GM12878 (cell line): ENCODE results near the gene OR52A1. TPM values are rescaled to one million over a fixed set of nuclear protein-coding genes. Genes with fewer than 3 reads are reported as not detected.

ENCODE experiments used
- ATAC-seq: fragments of 200-7000 bp; cut with Tn5 transposase; 3 replicates; pipeline ENCODE4 v1.9.1; 2020; ENCODE audit warnings: mild to moderate bottlenecking, moderate library complexity
- Bru-seq: library from RNA; stranded (reverse); fragments of 400-500 nt; gene quantifications from one replicate; lab custom pipeline; 2021; lab: Mats Ljungman, UMichigan
- BruChase-seq, 2 experiments: library from RNA; stranded (reverse); fragments of 400-500 nt; gene quantifications; one replicate each; lab custom pipeline; 2021; lab: Mats Ljungman, UMichigan
- BruUV-seq: library from RNA; stranded (reverse); fragments of 400-500 nt; replicated peaks from 2 replicates; lab custom pipeline; 2021; lab: Mats Ljungman, UMichigan
- CTCF ChIA-PET: fragments of 300-600 bp; sonication (Branson Sonifier 250); formaldehyde crosslinking; extraction: SDS; loops from one replicate; lab custom pipeline; 2021; ENCODE audit warnings: inconsistent platforms; lab: Yijun Ruan, JAX
- POLR2A ChIA-PET: fragments of 350-600 bp; formaldehyde crosslinking; extraction: SDS; loops from one replicate; lab custom pipeline; 2021; ENCODE audit warnings: inconsistent platforms; lab: Charles Lee
- RAD21 ChIA-PET: fragments of 300-600 bp; sonication (Branson Sonifier 250); formaldehyde crosslinking; loops from one replicate; lab custom pipeline; 2023; ENCODE audit warnings: antibody characterized with exemption; ENCODE audit not compliant: unreplicated experiment; lab: Charles Lee
- SMC1A ChIA-PET: fragments of 300-600 bp; sonication (Branson Sonifier 250); formaldehyde crosslinking; loops from one replicate; lab custom pipeline; 2023; ENCODE audit not compliant: unreplicated experiment, uncharacterized antibody; lab: Charles Lee
- DNase-seq: peaks from one replicate; pipeline ENCODE4 v3.0.0-alpha.2; 2011; ENCODE audit warnings: low read depth, low spot score
- FAIRE-seq: peaks from 3 replicates; lab custom pipeline; 2011; peaks lifted over from hg19 to GRCh38; lab: Jason Lieb, UNC
- H2AFZ ChIP-seq: 2 replicates; pipeline ENCODE4 v1.6.0; 2011; ENCODE audit warnings: low read depth, low read length, control low read depth; ENCODE audit not compliant: control insufficient read depth
- H3K27ac ChIP-seq: 2 replicates; pipeline ENCODE4 v1.5.1; 2011; ENCODE audit warnings: control low read depth; ENCODE audit not compliant: control insufficient read depth, insufficient read depth
- H3K27me3 ChIP-seq, 2 experiments: replicated peaks in 1 of 2; 2 replicates each; pipeline versions ENCODE4 v1.6.0 to v1.6.1; 2011; ENCODE audit warnings: low read length in 1 of 2; ENCODE audit not compliant: control insufficient read depth in 2 of 2, insufficient read depth in 2 of 2
- H3K36me3 ChIP-seq, 2 experiments: 2 replicates each; pipeline ENCODE4 v1.5.1; 2011; ENCODE audit warnings: low read length in 1 of 2; ENCODE audit not compliant: control insufficient read depth in 2 of 2, insufficient read depth in 2 of 2
- H3K4me1 ChIP-seq: 2 replicates; pipeline ENCODE4 v1.6.1; 2011; ENCODE audit warnings: mild to moderate bottlenecking, low read length, moderate library complexity, mixed read lengths; ENCODE audit not compliant: control insufficient read depth, insufficient read depth
- H3K4me2 ChIP-seq: 2 replicates; pipeline ENCODE4 v1.6.0; 2011; ENCODE audit warnings: control low read depth; ENCODE audit not compliant: control insufficient read depth, insufficient read depth
- H3K4me3 ChIP-seq: fragments of 200-600 bp; sonication (generic); 2 replicates; pipeline ENCODE4 v1.5.1; 2016
- H3K79me2 ChIP-seq: 2 replicates; pipeline ENCODE4 v1.6.0; 2011; ENCODE audit warnings: low read length; ENCODE audit not compliant: control insufficient read depth, insufficient read depth
- H3K9ac ChIP-seq: 2 replicates; pipeline ENCODE4 v1.8.0; 2011; ENCODE audit warnings: low read length, control low read depth, mixed read lengths; ENCODE audit not compliant: control insufficient read depth, insufficient read depth
- H3K9me3 ChIP-seq: replicated peaks from 3 replicates; pipeline ENCODE4 v1.5.1; 2011; ENCODE audit warnings: mild to moderate bottlenecking, low read length; ENCODE audit not compliant: control insufficient read depth, insufficient read depth
- H4K20me1 ChIP-seq: 2 replicates; pipeline ENCODE4 v1.6.0; 2011; ENCODE audit not compliant: control insufficient read depth, insufficient read depth
- ATF2 ChIP-seq: IDR thresholded peaks from 2 replicates; pipeline ENCODE4 v1.6.1; 2012; ENCODE audit warnings: low read length, inconsistent platforms
- CBX3 ChIP-seq: fragments of 200-600 bp; sonication (generic); IDR thresholded peaks from 2 replicates; pipeline ENCODE4 v1.6.1; 2016; ENCODE audit warnings: low read depth, borderline replicate concordance
- CREM ChIP-seq: IDR thresholded peaks from 2 replicates; pipeline ENCODE4 v1.6.1; 2014; ENCODE audit warnings: antibody characterized with exemption, low read depth
- IKZF1 ChIP-seq: fragments of 450-650 bp; conservative IDR thresholded peaks from 2 replicates; pipeline ENCODE4 v1.6.1; 2017; ENCODE audit warnings: antibody characterized with exemption, mild to moderate bottlenecking
- MTA2 ChIP-seq: fragments of 450-650 bp; IDR thresholded peaks from 2 replicates; pipeline ENCODE4 v1.6.1; 2016; ENCODE audit warnings: low read depth, mild to moderate bottlenecking, moderate library complexity
- MXI1 ChIP-seq: fragments of 150-350 bp; IDR thresholded peaks from 2 replicates; pipeline ENCODE4 v1.6.1; 2011; ENCODE audit warnings: low read depth, mild to moderate bottlenecking, inconsistent platforms, low read length, improper control_type of control experiment
- PAX5 ChIP-seq: IDR thresholded peaks from 2 replicates; pipeline ENCODE4 v1.6.1; 2011; ENCODE audit warnings: low read depth, low read length, borderline replicate concordance
- RAD21 ChIP-seq: IDR thresholded peaks from 2 replicates; pipeline ENCODE4 v1.6.1; 2011; ENCODE audit warnings: mild to moderate bottlenecking, low read depth, low read length, moderate library complexity; ENCODE audit not compliant: insufficient read depth
- SREBF2 ChIP-seq: IDR thresholded peaks from 2 replicates; pipeline ENCODE4 v1.6.1; 2012; ENCODE audit warnings: mild to moderate bottlenecking, low read length
- ZBED1 ChIP-seq: IDR thresholded peaks from 2 replicates; pipeline ENCODE4 v1.6.1; 2016; ENCODE audit warnings: borderline replicate concordance
- ZNF217 ChIP-seq: fragments of 450-650 bp; IDR thresholded peaks from 2 replicates; pipeline ENCODE4 v1.6.1; 2017; ENCODE audit warnings: antibody characterized with exemption, mild to moderate bottlenecking
- ZSCAN29 ChIP-seq: fragments of 450-650 bp; IDR thresholded peaks from 2 replicates; pipeline ENCODE4 v1.6.1; 2017; ENCODE audit warnings: mild to moderate bottlenecking, moderate library complexity
- WGBS: methylation state at CpG from one replicate; pipeline ENCODE4 v1.1.6; 2016; ENCODE audit warnings: low lambda C conversion rate; ENCODE audit not compliant: insufficient replicate concordance, insufficient coverage; ENCODE audit errors: missing lambda C conversion rate; 5-methylcytosine and 5-hydroxymethylcytosine counted together
- in situ Hi-C: fragments of 300-500 bp; cut with MboI; formaldehyde crosslinking; loops from 9 replicates; pipeline ENCODE4 v1.14.3; 2018; ENCODE audit warnings: mixed read lengths
- intact Hi-C: fragments of 100-400 bp; cut with micrococcal nuclease; formaldehyde crosslinking; loops from one replicate; pipeline ENCODE4 v1.14.2; 2022; ENCODE audit not compliant: unreplicated experiment
- long read RNA-seq, 2 experiments: library from polyadenylated mRNA; unstranded; transcript quantifications; one replicate each; pipeline ENCODE4 v2.0.0, GENCODE V29; 2019 to 2020
- polyA minus RNA-seq, 3 experiments: library from RNA; depleted of rRNA, polyadenylated mRNA; stranded (reverse); fragments of >200 nt; gene quantifications; 2 replicates each; pipeline ENCODE4 v1.2.3, GENCODE V29; 2011
- polyA plus RNA-seq, 11 experiments: library from polyadenylated mRNA; depleted of rRNA in 4 of 11; unstranded in 6 of 11; stranded (reverse) in 5 of 11; fragments of >200 nt; fragmentation: Nextera tagmentation in 4 of 11; fragmentation: Illumina TruSeq in 1 of 11; extraction: Ambion mirVana in 4 of 11; extraction: Trizol in 1 of 11; gene quantifications; 1 replicate in 1 of 11; 2 replicates in 10 of 11; pipeline versions ENCODE4 v1.2.1 to v1.2.3, GENCODE V29; 2011 to 2016; ENCODE audit warnings: inconsistent platforms in 2 of 11, missing spikeins in 2 of 11, low read depth in 1 of 11
- total RNA-seq, 4 experiments: library from RNA; depleted of rRNA in 3 of 4; stranded (reverse); fragments of >200 nt in 3 of 4; fragmentation: Illumina TruSeq in 1 of 4; extraction: Trizol in 1 of 4; gene quantifications; 2 replicates each; pipeline versions ENCODE4 v1.2.1 to v1.2.3, GENCODE V29; 2013 to 2021
- TF ChIP-seq, protein P1 (sequence below): fragments of 450-650 bp; formaldehyde crosslinking; IDR thresholded peaks from 2 replicates; pipeline ENCODE4 v1.5.0; 2022; ENCODE audit warnings: mild to moderate bottlenecking, missing genetic modification characterization
- TF ChIP-seq, protein P2 (sequence below): IDR thresholded peaks from 2 replicates; pipeline ENCODE4 v1.6.1; 2012; ENCODE audit warnings: mild to moderate bottlenecking, low read depth, low read length

The OR52A1 gene
- total RNA-seq (2013; cell fraction: nucleolus; rRNA removed), result not detected in 2 replicates
- not detected in 2 replicates for total RNA-seq (2014; rRNA removed)
- total RNA-seq (2014; rRNA removed; fragmentation: Illumina TruSeq; extraction: Trizol), result not detected in 2 replicates
- not detected in 2 replicates for total RNA-seq (2021)
- polyA plus RNA-seq (2011; ENCODE audit: low read depth), result not detected
- polyA plus RNA-seq (2011; rRNA removed), result not detected in 2 replicates
- not detected in 2 replicates for polyA plus RNA-seq (2011; cell fraction: cytosol; rRNA removed)
- not detected in 2 replicates for polyA plus RNA-seq (2011; cell fraction: nucleus; rRNA removed)
- not detected in 2 replicates for polyA plus RNA-seq (2012)
- not detected in 2 replicates for polyA plus RNA-seq (2014; fragmentation: Illumina TruSeq; extraction: Trizol)
- not detected for polyA plus RNA-seq (2014; fragmentation: Nextera tagmentation; extraction: Ambion mirVana)
- polyA plus RNA-seq (2014; rRNA removed), result not detected in 2 replicates
- polyA plus RNA-seq (2016; fragmentation: Nextera tagmentation; extraction: Ambion mirVana), result not detected
- polyA minus RNA-seq (2011; rRNA and poly(A)+ RNA removed), result not detected in 2 replicates
- not detected in 2 replicates for polyA minus RNA-seq (2011; cell fraction: cytosol; rRNA and poly(A)+ RNA removed)
- not detected in 2 replicates for polyA minus RNA-seq (2011; cell fraction: nucleus; rRNA and poly(A)+ RNA removed)
- not detected for Bru-seq, nascent RNA
- not detected for BruChase-seq, experiment 1, labeled RNA remaining after a 6-hour chase
- BruChase-seq, experiment 2, labeled RNA remaining after a 2-hour chase, result not detected
- long read RNA-seq, experiment 1, result 0 reads
- long read RNA-seq, experiment 2, result 0 reads

DNA sequence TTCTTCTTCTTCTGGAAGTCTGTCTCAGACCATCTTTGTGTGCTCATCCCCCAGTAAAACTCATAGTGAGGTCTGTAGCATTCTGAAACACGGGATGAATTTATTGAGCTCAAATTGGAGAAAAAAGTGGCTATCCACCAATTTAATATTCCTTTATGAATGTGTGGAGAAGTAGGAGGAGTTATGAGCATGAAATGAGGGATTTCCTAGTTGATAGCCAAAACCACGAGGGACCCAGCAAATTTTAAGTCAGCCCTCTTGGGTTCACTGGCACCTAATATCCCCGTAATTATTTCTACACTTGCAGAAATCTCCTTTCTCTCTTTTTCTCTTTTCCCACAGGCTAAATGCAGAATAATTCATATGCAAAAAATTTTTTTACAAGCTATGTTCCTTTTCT is at the start of gene OR52A1:
OR52A1 (minus strand) TSS at position 101 of the 400 bp plus-strand sequence. CDS start 2,388 bp downstream, outside the sequence.
- no peaks in the 10 kb centered on the region for H3K9me3 ChIP-seq
- intact Hi-C loops (no loop called here), in situ Hi-C loops (no loop called here)
- no peaks in the 10 kb centered on the region for H3K79me2 ChIP-seq
- H3K27me3 ChIP-seq, result no peaks in the 10 kb centered on the region
- H3K36me3 ChIP-seq, result no peaks in the 10 kb centered on the region
- ATAC-seq (no peak), FAIRE-seq (no peak), DNase-seq (no peak)
- H3K4me3 ChIP-seq, result no peak within 1 kb of the TSS
- no TSS peak for BruUV-seq
- H2AFZ ChIP-seq, result no peak within 1 kb of the TSS
- RAD21 ChIA-PET, result no interaction called here
- WGBS, result 0% methylated on average over 3 of the region's 3 CpGs
- H3K4me2 ChIP-seq, result no peak within 1 kb of the TSS
- CTCF ChIA-PET, result interaction anchor here (0.9 to 1.3 kb wide), 3 partner anchors 10 to 136 kb away, joined by 3 to 5 read pairs (median 3); no protein-coding TSS in a partner anchor
- no peaks in the 10 kb centered on the region for H3K4me1 ChIP-seq
- H3K9ac ChIP-seq, result no peak within 1 kb of the TSS
- POLR2A ChIA-PET, result no interaction called here
- H3K27ac ChIP-seq, result no peak within 1 kb of the TSS
- no peaks in the 10 kb centered on the region for H4K20me1 ChIP-seq
- SMC1A ChIA-PET, result no interaction called here
- TF ChIP-seq ZNF217 (no peak), ZSCAN29 (no peak), PAX5 (no peak), ZBED1 (no peak), CREM (no peak), IKZF1 (no peak), CBX3 (no peak), MTA2 (no peak), RAD21 (no peak), SREBF2 (no peak), ATF2 (no peak), MXI1 (no peak)
- TF ChIP-seq, protein P1, sequence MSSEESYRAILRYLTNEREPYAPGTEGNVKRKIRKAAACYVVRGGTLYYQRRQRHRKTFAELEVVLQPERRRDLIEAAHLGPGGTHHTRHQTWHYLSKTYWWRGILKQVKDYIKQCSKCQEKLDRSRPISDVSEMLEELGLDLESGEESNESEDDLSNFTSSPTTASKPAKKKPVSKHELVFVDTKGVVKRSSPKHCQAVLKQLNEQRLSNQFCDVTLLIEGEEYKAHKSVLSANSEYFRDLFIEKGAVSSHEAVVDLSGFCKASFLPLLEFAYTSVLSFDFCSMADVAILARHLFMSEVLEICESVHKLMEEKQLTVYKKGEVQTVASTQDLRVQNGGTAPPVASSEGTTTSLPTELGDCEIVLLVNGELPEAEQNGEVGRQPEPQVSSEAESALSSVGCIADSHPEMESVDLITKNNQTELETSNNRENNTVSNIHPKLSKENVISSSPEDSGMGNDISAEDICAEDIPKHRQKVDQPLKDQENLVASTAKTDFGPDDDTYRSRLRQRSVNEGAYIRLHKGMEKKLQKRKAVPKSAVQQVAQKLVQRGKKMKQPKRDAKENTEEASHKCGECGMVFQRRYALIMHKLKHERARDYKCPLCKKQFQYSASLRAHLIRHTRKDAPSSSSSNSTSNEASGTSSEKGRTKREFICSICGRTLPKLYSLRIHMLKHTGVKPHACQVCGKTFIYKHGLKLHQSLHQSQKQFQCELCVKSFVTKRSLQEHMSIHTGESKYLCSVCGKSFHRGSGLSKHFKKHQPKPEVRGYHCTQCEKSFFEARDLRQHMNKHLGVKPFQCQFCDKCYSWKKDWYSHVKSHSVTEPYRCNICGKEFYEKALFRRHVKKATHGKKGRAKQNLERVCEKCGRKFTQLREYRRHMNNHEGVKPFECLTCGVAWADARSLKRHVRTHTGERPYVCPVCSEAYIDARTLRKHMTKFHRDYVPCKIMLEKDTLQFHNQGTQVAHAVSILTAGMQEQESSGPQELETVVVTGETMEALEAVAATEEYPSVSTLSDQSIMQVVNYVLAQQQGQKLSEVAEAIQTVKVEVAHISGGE (CRISPR knock-in tag), result no peak
- TF ChIP-seq, protein P2, sequence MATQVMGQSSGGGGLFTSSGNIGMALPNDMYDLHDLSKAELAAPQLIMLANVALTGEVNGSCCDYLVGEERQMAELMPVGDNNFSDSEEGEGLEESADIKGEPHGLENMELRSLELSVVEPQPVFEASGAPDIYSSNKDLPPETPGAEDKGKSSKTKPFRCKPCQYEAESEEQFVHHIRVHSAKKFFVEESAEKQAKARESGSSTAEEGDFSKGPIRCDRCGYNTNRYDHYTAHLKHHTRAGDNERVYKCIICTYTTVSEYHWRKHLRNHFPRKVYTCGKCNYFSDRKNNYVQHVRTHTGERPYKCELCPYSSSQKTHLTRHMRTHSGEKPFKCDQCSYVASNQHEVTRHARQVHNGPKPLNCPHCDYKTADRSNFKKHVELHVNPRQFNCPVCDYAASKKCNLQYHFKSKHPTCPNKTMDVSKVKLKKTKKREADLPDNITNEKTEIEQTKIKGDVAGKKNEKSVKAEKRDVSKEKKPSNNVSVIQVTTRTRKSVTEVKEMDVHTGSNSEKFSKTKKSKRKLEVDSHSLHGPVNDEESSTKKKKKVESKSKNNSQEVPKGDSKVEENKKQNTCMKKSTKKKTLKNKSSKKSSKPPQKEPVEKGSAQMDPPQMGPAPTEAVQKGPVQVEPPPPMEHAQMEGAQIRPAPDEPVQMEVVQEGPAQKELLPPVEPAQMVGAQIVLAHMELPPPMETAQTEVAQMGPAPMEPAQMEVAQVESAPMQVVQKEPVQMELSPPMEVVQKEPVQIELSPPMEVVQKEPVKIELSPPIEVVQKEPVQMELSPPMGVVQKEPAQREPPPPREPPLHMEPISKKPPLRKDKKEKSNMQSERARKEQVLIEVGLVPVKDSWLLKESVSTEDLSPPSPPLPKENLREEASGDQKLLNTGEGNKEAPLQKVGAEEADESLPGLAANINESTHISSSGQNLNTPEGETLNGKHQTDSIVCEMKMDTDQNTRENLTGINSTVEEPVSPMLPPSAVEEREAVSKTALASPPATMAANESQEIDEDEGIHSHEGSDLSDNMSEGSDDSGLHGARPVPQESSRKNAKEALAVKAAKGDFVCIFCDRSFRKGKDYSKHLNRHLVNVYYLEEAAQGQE, result no peak
